GM18517 (cell line): ENCODE results near the gene GOLPH3.
"Not testable (repeated sequence)": the region's sequence is repeated elsewhere in the genome, so short reads cannot be mapped to it uniquely, and the experiment has no call there.

Experiments
- ATAC-seq: cut with Tn5 transposase; IDR thresholded peaks from one replicate; pipeline ENCODE4 v1.9.1; 2021; ENCODE audit warnings: mild to moderate bottlenecking, moderate library complexity; ENCODE audit not compliant: unreplicated experiment

The GOLPH3 gene

GRCh38 chr5:32174011-32174870, at the start of gene GOLPH3:
Gene GOLPH3 (minus strand): TSS chr5:32174319. CDS start chr5:32174034, 285 bp downstream.
- ATAC-seq: peak; percentile 59

GRCh38 chr5:32222723-32223470, 48.8 kb upstream of the GOLPH3 start:
- ATAC-seq: no peak

- ATAC-seq: no peak
These were observed 43.8 kb upstream of the GOLPH3 start for GRCh38 chr5:32217886-32218396.

DNA sequence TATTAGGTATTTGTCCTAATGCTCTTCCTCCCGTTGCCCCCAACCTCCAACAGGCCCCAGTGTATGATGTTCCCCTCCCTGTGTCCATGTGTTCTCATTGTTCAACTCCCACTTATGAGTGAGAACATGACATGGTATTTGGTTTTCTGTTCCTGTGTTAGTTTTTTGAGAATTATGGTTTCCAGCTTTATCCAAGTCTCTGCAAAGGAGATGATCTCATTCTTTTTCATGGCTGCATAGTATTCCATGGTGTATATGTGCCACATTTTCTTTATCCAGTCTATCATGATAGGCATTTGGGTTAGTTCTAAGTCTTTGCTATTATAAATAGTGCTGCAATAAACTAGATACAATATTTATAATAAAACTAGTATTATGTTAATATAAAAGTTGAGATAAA, 40.2 kb upstream of the GOLPH3 start:
- not testable (repeated sequence) for ATAC-seq

DNA sequence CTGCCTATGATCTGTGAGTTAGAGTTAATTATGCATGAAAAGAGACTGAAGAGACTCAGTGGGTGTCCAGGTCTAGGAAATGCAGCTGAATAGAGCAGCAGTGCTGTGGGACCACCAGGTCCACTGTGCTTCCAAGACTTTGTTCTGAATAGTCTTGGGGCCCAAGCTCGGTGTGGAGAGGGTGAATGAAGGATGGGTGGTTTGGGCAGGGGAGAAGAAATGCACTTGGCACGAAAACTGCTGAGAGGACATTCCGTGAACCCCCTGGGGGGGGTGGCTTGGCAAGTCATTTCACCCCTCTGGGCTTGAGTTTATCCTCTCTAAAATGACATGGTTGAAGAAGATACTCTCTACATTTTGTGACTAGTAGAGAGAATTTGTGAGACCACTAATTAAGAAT, 36.0 kb upstream of the GOLPH3 start:
- no peak for ATAC-seq

DNA sequence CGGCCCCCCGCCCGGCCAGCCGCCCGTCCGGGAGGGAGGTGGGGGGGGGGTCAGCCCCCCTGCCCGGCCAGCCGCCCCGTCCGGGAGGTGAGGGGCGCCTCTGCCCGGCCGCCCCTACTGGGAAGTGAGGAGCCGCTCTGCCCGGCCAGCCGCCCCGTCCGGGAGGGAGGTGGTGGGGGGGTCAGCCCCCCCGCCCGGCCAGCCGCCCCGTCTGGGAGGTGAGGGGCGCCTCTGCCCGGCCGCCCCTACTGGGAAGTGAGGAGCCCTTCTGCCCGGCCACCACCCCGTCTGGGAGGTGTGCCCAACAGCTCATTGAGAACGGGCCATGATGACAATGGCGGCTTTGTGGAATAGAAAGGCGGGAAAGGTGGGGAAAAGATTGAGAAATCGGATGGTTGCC, 34.7 kb upstream of the GOLPH3 start:
- ATAC-seq: not testable (repeated sequence)

DNA sequence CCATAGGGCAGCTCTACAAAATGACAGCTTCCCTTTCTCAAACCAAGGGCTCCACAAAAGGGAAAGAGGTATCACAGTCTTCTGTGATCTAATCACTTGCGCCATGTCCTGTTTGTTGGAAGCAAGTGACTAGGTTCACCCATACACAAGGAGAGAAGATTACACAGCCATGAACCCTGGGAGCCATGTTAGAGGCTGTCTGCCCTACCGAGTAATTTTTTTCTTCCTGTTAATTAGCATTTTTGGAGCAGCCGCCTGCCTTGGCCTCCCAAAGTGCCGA, 33.2 kb upstream of the GOLPH3 start:
- no peak for ATAC-seq

DNA sequence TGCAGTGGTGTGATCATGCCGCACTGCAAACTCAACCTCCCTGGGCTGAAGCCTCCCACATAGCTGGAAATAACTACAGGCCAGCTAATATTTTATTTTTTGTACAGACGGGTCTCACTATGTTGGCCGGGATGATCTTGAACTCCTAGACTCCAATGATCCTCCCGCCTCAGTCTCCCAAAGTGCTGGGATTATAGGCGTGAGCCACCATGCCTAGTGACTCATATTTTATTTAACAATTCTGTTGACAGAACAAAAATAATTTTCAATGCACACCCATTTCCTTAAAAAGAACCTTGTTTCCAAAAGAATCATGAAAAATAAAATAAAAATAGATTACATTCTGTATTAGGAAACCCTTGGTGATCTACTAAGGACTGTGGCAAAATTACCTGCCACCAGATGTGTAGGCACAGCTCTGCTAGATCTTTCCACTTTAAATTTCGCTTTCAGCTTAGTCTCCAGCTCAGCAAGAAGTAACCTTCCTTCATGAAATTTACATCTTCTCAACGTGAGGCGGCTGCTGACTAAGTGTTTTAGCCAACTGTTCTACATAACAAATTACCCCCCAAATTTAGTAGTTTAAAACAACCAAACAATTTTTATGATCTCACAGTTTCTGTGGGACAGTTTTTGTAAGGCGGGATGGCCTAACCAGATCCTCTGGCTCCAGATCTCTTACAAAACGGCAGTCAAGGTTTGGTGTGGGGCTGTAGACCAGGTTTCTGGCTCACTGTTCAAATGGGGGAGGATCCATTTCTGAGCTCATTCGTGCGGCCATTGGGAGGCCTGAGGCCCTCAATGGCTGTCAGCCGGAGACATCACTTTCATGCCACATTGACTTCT, 32.6 kb upstream of the GOLPH3 start:
- ATAC-seq: peak; percentile 33

DNA sequence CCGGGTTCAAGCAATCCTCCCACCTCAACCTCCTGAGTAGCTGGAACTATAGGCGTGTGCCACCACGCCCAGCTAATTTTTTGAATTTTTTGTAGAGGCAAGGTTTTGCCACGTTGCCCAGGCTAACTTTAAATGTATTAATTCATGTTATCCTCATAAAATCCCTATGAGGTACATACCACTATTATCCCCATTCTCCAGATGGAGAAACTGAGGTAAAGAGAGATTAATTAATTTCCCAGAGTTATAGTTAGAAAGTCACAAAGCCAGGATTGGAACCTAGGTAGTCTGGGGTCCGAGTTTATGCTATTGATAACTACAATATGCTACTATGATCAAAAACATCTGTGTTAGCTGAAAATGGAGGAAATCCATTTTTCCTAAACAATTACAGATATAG, 31.9 kb upstream of the GOLPH3 start:
- ATAC-seq: no peak

- ATAC-seq: no peak
These were observed 28.3 kb upstream of the GOLPH3 start for GRCh38 chr5:32202394-32202793.

DNA sequence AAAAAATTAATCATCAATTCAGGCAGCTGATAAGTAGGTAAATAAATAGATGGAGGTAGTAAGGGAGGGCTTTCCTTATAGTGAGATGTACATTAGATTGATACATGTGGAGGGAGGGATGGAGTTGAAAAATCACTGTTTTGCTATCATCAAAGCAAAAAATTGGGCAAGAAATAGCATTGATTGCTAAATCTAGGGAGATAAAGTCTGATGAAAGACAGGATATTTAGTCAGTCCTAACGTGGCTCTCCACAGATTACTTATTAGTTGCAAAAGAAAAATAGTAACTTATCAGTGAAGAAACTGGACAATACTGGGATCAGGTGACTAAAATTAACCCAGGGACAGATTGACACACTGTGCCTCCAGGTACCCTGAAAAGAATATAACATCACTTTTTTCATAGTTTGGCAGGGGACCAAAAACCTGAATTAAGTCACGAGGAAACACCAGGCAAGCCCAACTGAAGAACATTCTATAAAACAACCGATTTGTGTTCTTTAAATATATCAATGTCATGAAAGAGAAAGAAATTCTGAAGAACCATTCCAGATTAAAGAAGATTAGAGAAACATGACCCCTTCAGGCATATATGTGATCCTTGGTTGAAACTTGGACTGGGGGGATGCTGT, 27.1 kb upstream of the GOLPH3 start:
- no peak for ATAC-seq

DNA sequence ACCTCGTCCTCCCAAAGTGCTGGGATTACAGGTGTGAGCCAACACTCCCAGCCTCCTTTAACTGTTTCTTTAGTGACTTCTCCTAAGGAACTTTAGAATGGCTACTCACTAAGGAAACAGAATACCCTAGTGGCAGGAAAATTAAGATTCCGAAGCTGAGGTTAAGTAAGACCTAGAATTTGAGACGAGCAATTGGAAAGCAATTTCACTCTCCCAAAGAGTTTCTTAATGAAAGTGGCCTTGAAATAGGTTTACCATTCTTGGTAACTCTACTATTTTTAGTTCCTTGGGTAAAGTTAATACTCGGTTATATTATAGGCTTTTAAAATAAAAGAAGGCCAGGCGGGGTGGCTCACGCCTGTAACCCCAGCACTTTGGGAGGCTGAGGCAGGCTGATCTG, 22.9 kb upstream of the GOLPH3 start:
- no peak for ATAC-seq

- no peak for ATAC-seq
These were observed 21.1 kb upstream of the GOLPH3 start for GRCh38 chr5:32195265-32195664.

GRCh38 chr5:32193591-32193990, 19.5 kb upstream of the GOLPH3 start:
- ATAC-seq: peak; percentile 76

- ATAC-seq: no peak
These were observed 16.0 kb upstream of the GOLPH3 start for GRCh38 chr5:32190095-32190494.

- ATAC-seq: no peak
These were observed 13.6 kb upstream of the GOLPH3 start for GRCh38 chr5:32187675-32188074.

GRCh38 chr5:32182463-32183063, 8.4 kb upstream of the GOLPH3 start:
- peak; percentile 81 for ATAC-seq

GRCh38 chr5:32173267-32174010, 680 bp downstream of the GOLPH3 start:
- ATAC-seq: peak; percentile 17

DNA sequence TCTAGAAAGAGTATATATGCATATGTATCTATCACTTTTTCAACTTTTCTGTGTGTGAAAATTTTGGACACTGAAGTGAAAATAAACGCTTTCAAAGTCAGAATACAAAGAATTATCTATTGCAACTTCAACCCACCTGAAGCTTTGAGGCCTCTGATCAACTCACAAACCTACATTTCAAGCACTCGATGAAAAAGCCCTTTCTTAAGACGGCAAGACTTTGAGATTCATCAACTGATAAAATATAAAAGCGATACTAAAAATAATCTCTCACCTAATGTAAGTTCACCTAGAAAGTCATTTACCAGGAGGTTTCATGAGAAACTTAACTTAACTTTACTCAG, 1.2 kb downstream of the GOLPH3 start:
- no peak for ATAC-seq
